HCT116 (cell line): ENCODE data around the gene PKN2.

Source experiments
- CBX3 ChIP-seq: IDR thresholded peaks from 2 replicates; pipeline ENCODE4 v1.6.1; 2012; ENCODE audit warnings: low read depth
- CTCF ChIP-seq, 3 experiments: fragments of 200-600 bp in 1 of 3; sonication (generic) in 1 of 3; IDR thresholded peaks in 2 of 3; conservative IDR thresholded peaks in 1 of 3; 2 replicates each; pipeline ENCODE4 v1.5.1; 2012 to 2017; ENCODE audit warnings: low read depth in 2 of 3, low read length in 2 of 3, antibody characterized with exemption in 1 of 3, borderline replicate concordance in 1 of 3, control low read depth in 1 of 3, mild to moderate bottlenecking in 1 of 3, mixed read lengths in 1 of 3, mixed run types in 1 of 3, moderate library complexity in 1 of 3; ENCODE audit not compliant: insufficient read depth in 1 of 3
- EGR1 ChIP-seq: IDR thresholded peaks from 2 replicates; pipeline ENCODE4 v1.6.1; 2012; ENCODE audit warnings: low read depth
- ELF1 ChIP-seq: IDR thresholded peaks from 2 replicates; pipeline ENCODE4 v1.6.1; 2012; ENCODE audit warnings: low read depth, borderline replicate concordance
- EZH2 ChIP-seq: fragments of 200-600 bp; sonication (generic); IDR thresholded peaks from 2 replicates; pipeline ENCODE4 v1.6.1; 2017; ENCODE audit warnings: antibody characterized with exemption, mixed run types
- EZH2phosphoT487 ChIP-seq: fragments of 200-600 bp; IDR thresholded peaks from 2 replicates; pipeline ENCODE4 v1.6.1; 2018; ENCODE audit warnings: antibody characterized with exemption, borderline replicate concordance
- JUND ChIP-seq: IDR thresholded peaks from 2 replicates; pipeline ENCODE4 v1.6.1; 2012
- MAX ChIP-seq: IDR thresholded peaks from 2 replicates; pipeline ENCODE4 v1.6.1; 2012
- POLR2A ChIP-seq: IDR thresholded peaks from 2 replicates; pipeline ENCODE4 v1.7.0; 2011; ENCODE audit warnings: borderline replicate concordance; ENCODE audit not compliant: insufficient read depth, insufficient read length; ENCODE audit errors: extremely low read depth
- POLR2AphosphoS5 ChIP-seq: IDR thresholded peaks from 2 replicates; pipeline ENCODE4 v1.6.1; 2011; ENCODE audit warnings: mild to moderate bottlenecking, low read depth, low read length, moderate library complexity
- YY1 ChIP-seq: IDR thresholded peaks from 2 replicates; pipeline ENCODE4 v1.6.1; 2011; ENCODE audit warnings: low read length, low read depth, moderate library complexity, mild to moderate bottlenecking; ENCODE audit not compliant: insufficient replicate concordance; ENCODE audit errors: extremely low read depth
- ZFX ChIP-seq: fragments of 450-650 bp; IDR thresholded peaks from 2 replicates; pipeline ENCODE4 v1.6.1; 2017
- ZNF274 ChIP-seq: fragments of 200-500 bp; sonication (Bioruptor generic); IDR thresholded peaks from 2 replicates; pipeline ENCODE4 v1.6.1; 2014; ENCODE audit warnings: mild to moderate bottlenecking, low read depth, low read length, inconsistent platforms
- TF ChIP-seq, protein P1 (sequence below): IDR thresholded peaks from 2 replicates; pipeline ENCODE4 v1.6.1; 2012; ENCODE audit warnings: low read depth

- no peak for TF ChIP-seq EGR1
- TF ChIP-seq ZFX, result no peak
- TF ChIP-seq MAX, result no peak
- TF ChIP-seq EZH2, result no peak
- no peak for TF ChIP-seq POLR2AphosphoS5
- no peak for TF ChIP-seq ZNF274
- no peak for TF ChIP-seq EZH2phosphoT487
- TF ChIP-seq CTCF (IDR thresholded peaks at IDR 0.05 in 2 of 3, conservative IDR thresholded peaks at IDR 0.05 in 1 of 3; ENCODE audit: borderline replicate concordance in 1 of 3, insufficient read depth in 1 of 3, low read depth in 2 of 3, low read length in 2 of 3), result no peak
- TF ChIP-seq POLR2A, result no peak
- TF ChIP-seq, protein P1, sequence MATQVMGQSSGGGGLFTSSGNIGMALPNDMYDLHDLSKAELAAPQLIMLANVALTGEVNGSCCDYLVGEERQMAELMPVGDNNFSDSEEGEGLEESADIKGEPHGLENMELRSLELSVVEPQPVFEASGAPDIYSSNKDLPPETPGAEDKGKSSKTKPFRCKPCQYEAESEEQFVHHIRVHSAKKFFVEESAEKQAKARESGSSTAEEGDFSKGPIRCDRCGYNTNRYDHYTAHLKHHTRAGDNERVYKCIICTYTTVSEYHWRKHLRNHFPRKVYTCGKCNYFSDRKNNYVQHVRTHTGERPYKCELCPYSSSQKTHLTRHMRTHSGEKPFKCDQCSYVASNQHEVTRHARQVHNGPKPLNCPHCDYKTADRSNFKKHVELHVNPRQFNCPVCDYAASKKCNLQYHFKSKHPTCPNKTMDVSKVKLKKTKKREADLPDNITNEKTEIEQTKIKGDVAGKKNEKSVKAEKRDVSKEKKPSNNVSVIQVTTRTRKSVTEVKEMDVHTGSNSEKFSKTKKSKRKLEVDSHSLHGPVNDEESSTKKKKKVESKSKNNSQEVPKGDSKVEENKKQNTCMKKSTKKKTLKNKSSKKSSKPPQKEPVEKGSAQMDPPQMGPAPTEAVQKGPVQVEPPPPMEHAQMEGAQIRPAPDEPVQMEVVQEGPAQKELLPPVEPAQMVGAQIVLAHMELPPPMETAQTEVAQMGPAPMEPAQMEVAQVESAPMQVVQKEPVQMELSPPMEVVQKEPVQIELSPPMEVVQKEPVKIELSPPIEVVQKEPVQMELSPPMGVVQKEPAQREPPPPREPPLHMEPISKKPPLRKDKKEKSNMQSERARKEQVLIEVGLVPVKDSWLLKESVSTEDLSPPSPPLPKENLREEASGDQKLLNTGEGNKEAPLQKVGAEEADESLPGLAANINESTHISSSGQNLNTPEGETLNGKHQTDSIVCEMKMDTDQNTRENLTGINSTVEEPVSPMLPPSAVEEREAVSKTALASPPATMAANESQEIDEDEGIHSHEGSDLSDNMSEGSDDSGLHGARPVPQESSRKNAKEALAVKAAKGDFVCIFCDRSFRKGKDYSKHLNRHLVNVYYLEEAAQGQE, result no peak
- no peak for TF ChIP-seq CBX3
- no peak for TF ChIP-seq JUND
- no peak for TF ChIP-seq ELF1
- TF ChIP-seq YY1, result no peak
These were observed 13.4 kb downstream of the PKN2 start for GRCh38 chr1:88697503-88697902.
